Hepatic stellate cell (primary cell): ENCODE data around the gene ANTXRL.
"Not testable (repeated sequence)": the region's sequence is repeated elsewhere in the genome, so short reads cannot be mapped to it uniquely, and the experiment has no call there.

Experiments
- DNase-seq: peaks from one replicate; pipeline ENCODE4 v3.0.0; 2011; ENCODE audit warnings: low spot score

The ANTXRL gene

DNA sequence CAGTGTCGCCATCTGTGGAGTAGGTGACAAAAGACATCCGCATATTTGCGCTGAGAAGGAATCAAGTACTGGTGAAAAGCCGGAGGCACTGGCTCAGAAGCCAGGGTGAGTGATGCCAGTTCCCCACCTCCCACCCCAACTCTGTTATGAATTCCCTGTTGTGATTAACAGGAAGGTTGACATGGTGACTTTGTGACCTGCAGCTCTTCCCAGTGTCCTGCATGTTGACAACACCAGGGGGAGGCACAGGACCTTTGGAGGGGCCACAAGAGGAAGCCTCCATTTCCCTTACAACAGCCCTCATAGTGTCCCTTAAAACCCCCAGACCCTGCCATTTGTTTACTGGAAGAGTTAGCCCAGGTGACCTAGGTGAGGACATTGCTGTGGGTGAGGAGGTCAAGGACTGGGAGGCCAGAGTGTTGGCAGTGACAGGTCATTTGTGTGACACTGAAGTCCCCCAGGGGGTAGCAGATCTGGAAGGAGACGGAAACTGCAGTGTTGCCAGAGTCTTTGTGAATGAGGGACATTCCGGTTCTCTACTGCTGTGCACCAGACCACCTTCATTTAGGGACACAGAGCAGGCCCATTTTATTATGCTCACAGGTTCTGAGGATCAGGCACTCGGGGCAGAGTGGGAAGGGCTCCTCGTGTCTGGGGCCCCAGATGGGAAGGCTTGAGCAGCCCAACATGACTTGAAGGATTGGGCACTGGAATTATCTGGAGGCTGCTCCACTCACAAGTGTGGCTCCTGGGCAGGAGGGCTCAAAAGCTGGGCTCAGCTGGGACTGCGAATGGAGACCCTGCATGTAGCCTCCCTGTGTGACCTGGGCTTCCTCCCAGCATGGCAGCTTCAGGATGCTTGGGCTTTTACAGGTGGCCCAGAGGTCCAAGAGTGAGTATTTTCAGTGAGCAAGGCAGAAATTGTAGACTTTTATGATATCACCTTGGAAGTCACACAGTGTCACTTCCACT, 13.0 kb upstream of the ANTXRL start:
- no peak for DNase-seq

DNA sequence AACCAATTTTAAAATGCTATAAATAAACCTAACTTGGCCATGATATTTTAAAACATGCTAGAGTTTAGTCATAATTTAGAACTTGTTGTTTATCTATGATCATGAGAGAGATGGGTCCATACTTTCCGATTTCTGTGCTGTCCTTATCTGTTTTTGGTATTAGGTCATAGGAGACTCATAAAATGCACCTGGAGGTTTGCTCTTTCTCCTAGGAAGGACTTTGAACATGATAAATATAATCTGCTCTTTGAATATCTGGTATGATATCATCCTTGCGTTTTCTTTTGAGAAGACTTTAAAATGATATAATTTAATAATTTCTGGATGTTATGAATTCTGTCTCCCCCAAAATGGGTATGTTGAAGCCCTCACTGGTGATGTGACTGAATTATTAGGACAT, 9.0 kb upstream of the ANTXRL start:
- no peak for DNase-seq

DNA sequence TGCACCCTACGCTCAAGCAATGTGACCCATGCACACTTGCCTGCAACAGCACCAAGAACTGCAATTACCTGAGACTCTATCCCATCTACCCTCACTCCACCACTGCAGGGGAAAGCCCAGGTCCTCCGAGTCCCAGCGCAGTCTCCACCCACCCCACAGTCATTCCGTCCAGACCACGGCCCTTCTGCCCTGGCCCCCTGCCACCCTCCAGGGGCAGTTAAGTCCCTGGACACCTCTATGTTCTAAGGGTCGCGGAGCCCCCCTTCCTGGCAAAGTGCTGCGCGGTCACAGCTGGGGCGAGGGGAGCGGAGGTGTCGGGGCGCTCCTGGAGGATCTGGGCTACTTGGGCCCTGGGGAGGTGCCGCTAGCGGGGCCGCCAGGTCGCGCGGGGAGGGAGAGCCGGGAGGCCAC, 4.4 kb upstream of the ANTXRL start:
- not testable (repeated sequence) for DNase-seq

DNA sequence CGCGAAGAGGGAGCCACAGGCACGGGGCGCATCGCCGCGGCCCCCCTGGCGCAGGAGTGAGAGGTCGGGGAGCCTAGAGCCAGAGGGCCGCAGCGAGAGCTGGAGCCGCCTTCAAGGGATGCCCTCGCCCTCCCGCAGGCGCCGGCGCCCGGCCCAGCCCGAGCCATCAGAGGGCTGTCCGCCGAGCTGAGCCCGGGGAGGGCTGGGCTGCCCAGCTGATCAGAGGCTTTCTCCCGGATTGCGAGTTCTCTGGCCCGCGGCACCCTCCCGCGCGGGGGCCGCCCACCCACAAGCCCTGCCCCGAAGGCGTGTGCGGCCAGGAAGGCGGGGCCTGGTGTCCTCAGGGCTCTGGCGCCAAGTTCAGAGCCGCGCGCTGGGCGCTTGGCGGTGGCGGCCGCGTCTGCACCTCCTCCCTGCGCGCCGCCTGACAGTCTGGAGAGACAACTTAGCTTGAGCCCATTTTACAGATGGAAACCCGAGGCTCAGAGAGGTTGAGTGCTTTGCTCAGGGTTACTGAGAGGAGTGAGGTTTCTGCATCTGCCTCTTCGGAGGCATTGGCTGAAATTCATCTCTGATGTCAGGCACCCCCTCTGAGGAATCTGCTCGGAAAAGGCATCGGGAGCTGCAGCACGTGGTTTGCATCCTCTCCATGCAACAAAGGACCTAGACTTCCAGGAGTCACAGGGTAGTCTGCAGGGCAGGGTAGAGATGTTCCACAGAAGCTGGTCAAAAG, 3.8 kb upstream of the ANTXRL start:
- peak; percentile 76 for DNase-seq

DNA sequence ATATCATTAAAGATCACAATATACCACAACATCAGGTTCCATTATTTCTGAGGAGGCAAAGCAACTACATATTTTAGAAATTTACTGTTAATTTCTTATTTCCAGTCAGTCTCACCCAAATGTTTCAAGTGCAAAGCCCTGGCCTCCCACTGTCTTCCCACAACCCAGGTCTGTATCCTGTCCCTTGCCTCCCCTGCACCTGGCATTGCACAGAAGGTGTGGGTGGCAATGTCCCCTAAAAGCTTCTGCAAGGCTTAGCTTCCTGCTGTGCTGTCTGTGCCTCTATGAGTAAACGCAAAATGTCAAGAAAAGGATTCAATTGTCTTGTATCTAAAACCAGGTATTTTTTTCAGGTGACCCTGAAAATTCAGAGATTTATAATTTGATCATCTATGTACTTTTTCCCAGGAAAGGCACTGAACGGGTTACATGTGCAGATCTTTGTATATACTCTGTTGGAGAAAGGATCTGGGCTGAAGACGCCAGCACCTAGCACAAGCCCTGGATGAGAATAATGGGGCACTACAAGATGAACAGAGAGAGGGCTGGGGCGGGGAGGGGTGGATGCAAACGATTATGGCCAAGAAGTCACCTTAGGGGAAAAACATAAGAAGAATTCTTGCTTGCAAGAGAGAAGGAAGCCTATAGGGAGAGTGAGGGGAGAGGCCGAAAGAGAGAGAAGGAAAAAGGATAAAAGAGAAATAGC, 3.1 kb upstream of the ANTXRL start:
- no peak for DNase-seq

DNA sequence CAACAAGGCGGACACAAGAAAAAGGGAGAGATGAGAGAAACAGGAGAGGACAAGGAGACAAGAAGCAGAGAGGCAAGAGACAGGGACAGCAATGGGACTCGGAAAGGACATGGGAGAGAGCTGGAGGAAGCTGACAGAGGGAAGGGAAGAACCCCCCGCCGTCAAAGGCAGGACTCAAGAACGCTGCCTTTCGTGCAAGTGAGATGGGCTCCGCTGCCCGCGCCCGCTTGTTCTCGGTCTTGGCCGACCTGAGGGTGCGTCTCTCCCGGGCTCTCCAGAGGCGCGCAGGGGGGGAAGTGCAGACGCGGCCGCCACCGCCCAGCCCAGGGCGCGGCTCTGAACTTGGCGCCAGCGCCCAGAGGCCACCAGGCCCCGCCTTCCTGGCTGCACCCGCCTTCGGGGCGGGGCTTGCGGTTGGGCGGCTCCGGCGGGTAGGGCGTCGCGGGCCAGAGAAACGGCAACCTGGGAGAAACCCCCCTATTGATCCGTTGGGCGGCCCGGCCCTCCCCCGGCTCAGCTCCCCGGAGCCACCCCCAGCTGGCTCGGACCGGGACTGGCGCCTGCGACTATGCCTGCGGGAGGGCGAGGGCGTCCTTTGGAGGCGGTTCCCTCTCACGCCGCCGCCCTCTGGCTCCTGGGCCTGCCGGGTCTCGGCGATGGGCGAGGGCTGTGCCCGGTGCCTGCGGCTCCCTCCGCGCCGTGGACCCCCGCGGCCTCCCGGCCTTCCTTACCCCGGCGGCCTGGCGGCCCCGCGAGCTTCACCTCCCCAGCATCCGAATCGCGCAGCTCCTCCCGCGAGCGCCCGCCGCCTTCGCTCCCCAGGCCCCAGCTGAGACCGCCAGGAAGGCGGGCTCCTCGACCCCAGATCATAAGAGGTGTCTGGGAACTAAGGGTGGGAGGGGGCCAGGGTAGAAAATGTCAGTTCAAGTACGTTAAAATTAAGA, 2.2 kb upstream of the ANTXRL start:
- DNase-seq, result peak; percentile 78

DNA sequence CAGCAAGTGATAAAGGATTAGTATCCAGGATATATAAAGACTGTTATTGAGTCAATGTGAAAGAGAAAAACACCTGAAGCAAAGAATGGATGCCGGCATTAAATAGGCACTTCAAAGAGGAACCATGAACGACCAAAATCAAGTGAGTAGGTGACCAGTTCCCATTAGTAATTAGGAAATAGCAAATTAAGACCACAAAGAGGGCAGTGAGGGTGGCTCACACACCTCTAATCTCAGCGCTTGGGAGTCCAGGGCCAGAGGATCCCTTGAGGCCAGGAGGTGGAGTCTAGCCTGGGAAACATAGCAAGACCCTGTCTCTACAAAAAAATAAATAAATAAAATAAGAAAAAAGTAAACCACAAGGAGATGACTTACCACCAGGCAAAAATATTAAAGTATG, 1.5 kb upstream of the ANTXRL start:
- DNase-seq, result no peak

DNA sequence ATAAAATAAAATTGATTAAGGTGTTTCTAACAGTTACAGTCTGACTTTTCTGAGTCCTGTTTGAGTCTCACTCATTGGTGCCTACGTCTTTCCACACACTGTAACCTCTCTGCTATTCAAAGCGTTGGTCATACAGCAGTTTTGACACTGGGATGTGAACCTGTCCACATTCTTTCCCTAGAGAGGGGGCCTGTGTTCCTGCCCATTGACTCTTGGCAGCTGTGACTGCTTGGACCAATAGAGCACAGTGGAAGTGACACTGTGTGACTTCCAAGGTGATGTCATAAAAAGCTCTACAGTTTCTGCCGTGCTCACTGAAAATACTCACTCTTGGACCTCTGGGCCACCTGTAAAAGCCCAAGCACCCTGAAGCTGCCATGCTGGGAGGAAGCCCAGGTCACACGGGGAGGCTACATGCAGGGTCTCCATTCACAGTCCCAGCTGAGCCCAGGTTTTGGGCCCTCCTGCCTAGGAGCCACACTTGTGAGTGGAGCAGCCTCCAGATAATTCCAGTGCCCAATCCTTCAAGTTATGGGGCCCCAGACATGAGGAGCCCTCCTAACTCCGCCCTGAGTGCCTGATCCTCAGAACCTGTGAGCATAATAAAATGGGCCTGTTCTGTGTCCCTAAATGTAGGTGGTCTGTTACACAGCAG, 704 bp upstream of the ANTXRL start:
- no peak for DNase-seq

DNA sequence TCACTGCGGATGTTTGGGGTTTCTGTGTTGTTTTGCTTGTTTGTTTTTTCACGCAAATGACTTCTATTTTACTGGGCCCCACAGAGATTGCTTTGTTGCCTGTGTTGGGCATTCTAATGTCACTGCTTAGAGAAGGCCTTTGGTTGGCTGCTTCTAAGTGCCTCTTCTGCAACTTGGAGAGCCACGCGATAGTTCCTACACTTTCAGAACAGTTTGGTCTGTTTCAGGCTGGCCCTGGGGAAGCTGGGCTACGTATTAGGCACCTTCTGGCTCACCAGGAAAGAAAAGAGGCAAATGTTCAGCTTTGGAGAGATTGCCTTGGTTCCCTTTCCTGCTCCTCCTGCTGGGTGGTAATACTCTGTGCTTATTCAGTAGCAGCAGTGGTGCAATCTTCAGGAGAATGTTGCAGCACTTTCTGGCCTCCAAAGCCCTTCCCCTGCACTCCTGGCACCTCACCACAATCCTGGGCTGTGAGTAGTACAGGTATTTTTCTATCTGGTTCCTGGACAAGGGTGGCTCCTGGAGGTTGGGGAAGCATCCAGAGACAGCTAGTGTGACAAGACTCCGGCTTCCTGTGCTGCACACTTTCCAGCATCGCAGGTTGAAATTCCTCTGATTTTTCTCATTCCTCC, 1.2 kb downstream of the ANTXRL start:
- no peak for DNase-seq

DNA sequence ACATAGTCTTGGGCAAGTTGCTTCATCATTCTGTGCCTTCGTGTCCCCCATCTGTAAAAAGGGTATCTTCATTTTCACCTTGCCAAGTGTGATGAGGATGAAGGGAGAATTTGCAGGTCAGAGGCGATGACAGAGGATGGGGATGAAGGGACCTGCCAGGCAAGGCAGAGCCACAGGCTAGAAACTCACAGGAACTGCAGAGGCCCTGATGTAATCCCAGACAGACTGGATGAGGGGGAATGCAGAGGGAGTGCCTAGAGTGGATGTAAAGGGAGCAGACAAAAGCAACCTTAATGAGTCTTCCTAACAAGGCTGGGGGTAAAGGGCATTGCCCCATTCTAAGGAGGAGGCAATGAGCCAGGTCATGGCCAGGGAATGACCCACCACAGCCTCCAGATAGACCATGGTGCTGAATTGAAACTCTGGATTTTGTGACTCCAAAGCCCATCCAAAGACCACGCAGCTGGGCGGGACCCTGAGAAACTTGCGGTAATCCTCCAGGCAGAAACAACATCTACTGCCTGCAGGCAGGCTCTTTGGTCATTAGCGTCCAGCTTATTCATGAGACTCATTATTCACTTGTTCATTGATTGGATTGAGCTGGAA, 1.9 kb downstream of the ANTXRL start:
- no peak for DNase-seq

DNA sequence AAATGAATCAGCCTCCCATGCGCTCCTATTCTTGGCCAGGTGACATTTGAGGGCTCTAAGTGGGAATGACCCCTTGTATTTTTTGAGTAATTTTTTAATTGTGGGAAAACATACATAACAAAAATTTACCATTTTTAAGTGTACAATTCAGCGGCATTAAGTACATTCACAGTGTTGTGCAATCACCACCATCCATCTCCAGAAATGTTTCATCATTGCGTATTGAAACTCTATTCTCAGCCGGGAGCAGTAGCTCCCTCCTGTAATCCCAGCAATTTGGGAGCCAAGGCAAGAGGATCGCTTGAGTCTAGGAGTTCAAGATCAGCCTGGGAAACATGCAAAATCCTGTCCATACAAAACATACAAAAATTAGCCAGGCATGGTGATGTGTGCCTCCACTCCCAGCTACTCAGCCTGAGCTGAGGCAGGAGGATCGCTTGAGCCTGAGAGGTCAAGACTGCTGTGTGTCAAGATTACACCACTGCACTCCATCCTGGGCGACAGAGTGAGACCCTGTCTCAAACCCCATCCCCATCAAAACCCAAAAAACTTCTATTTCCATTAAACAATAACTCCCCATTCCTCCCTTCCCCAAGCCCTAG, 2.5 kb downstream of the ANTXRL start:
- DNase-seq, result no peak

DNA sequence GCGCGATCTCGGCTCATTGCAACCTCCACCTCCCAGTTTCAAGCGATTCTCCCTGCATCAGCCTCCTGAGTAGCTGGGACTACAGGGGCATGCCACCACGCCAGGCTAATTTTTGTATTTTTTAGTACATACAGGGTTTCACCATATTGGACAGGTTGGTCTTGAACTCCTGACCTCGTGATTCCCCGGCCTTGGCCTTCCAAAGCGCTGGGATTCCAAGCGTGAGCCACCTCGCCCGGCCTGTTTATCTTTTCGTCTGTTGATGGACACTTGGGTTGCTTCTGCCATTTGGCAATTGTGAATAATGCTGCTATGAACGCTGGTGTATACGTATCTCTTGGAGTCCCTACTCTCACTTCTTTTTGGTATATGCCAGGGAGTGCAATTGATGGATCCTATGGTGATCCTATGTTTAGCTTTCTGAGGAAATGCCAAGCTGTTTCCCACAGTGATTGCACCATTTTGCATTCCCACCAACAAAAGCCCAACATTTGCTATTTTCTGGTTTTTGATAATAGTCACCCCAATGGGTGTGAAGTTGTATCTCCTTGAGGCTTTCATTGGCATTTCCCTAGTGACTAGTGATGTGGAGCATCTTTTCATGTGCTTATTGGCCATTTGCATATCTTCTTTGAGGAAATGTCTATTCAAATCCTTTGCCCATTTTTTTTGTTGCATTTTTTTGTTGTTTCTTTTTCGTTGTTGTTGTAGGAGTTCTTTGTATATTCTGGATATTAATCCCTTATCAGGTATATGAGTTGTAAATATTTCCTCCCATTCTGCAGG, 3.5 kb downstream of the ANTXRL start:
- DNase-seq, result no peak

DNA sequence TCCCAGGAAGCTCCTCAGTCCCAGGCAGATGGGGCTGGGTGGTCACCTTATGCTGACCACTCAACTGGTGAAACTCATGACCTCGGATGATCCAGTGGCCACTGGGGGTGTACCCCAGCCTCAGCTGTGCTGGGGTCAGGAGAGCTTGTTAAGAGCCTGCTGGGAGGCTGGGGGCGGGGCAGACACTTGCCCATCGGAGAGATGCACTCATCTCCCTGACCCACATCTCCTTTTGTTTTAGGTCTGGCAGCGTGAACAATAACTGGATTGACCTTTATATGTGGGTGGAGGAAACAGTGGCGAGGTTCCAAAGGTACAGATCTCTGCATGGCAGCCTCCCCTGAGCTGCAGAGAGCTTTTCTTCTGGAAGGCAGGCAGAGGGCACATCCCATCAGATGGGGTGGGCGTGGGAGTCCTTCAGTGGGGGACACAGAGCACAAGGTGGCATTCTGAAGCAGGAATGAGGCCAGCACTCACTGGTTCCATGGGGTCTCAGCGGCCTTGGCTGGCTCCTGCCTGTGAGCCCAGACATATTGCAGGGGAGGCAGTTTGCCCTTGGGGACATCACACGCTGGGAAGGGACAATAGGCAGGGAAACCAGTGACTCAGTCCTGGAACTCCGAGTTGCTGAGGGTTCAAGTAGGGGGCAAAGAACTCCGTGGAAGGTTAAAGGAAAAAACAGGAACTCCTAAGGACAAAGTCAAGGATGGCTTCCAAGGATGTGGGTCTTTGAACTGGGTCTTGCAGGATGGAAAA, 5.2 kb downstream of the ANTXRL start:
- DNase-seq, result no peak

DNA sequence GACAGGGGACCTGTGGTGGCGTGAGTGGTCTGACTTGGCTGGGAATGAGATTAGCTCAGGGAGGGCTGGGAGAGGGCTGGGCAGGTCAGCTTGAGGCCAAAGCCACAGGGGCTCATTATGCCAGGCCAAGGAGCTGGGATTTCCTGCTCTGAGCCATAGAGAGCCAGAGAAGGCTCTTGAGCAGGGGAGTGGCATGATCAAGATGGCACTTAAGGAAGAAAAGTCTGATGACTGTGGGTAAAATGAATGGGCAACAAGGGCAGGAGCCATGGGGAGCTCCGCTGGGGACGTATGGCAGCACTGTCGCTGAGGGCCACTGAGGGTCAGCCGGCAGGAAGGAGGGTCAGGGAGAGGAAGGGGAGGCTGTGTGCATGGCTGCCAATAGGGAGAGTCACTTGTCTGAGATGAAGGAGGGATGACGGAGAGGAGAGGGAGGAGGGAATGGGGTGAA, 5.8 kb downstream of the ANTXRL start:
- DNase-seq, result no peak

DNA sequence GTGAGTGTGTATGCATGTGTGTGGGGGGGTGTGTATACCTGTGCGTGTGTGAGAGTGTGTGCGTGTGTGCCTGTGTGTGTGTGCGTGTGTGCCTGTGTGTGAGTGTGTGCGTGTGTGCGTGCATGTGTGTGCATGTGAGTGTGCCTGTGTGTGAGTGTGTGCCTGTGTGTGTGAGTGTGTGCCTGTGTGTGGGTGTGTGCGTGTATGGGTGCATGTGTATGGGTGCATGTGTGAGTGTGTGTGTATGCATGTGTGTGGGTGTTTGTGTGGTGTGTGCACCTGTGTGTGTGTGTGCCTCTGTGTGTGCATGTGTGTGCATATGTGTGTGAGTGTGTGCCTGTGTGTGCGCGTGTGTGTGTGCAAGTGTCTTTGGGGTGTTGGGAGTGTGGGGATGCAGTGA, 6.4 kb downstream of the ANTXRL start:
- no peak for DNase-seq

DNA sequence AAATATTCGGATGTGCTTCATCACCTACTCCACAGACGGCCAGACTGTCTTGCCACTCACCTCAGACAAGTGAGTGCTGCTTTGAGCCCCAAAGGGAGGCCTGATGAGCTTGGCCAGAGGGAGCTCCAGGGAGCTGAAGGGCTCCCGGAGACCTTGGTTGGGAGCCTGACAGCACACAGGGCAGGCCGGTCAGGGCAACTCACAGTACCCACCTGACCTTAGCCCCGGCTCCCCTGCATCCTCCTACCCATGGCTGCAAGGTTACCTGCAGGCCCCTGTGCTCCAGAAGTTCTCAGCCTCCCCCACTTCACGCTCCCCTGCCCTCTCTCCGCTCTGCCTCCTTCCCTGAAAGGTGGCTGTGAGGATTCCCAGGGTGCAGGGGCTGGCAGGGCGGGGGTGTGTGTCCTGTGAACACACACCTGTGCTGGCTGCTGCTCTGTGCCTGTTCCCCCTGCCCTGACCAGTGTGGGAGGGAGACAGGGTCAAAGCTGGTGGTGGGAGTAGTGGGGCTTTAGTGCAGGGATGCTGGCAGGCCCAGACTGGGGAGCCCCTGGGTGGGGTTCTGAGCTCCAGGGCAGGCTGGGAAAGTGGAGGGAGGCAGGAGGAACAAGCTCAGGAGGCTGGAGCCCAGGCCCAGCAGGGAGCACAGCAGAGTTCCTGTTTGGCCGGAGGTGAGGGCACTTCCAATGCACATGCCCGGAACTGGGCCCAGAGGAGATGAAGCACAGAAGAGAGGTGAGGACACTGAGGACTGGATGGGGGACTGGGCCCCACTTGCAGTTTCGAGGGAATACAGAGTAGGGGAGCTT, 7.2 kb downstream of the ANTXRL start:
- no peak for DNase-seq

DNA sequence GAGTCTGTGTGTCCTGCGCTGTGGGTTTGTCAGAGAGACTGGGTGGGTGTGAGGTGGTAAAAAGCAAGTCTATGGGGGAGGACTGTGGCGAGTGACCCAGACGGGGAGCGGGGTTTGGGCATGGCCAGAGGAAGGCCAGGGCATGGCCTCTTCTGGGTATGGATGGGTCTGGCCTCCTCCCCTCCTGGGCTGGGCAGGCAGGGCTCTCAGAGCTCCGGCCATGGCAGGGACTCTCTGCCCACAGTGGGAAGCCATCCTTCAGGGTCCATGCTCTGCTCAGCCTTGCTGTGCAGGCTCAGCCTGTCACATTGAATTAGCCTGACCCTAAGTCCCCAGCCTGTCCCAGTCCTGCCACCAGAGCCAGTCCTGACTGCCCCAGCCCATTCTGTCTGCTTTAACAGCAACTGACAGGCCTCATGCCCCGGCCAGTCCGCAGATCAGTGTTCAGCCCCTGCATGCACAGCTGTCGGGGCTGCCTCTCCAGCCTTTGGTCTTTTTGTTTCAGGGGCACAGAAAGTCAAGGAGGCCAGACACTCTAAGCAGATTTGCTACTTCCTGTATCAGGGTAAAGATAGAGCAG, 7.9 kb downstream of the ANTXRL start:
- no peak for DNase-seq
